ENCODE measurements around the gene ANKRD29. TPM values are rescaled to one million over a fixed set of nuclear protein-coding genes. Genes with fewer than 3 reads are reported as not detected.

ANKRD29 gene
- total RNA-seq, 3 donors from 2014 or later, result 1.5 to 3.3 (median 1.9) TPM

DNA sequence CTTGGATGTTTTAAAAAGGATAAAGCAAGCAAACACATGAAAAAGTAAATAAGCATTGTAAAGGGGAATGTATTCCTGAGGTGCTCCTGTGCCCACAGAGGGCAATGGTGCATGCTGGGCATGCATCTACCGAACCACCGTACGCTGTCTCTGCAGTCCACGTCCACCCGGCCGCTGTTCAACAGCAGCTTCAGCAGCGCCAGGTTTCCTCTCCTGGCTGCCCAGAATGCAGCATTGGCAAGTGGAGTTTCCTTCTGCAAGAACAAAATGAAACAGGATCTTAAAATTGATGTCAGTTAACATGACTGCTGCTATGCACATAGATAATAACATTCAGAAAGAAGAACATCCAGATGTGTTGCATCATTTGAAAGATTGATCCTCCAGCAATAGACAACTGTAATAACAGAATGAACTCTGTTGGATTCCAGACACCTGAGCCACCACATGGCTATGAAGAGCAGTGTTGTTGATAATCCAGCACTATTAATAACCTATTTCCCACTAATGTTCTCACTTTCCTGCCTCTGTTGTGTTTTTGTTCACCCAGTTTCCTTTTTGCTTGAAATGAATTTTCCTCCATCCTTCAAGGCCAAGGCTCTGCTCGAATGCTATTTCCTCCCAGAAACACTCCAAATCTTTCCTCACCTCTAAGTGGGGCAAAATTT is 13.6 kb downstream of the ANKRD29 start:
- ATAC-seq, result no peak
- intact Hi-C loops (cut with DNase I, micrococcal nuclease), result no loop called here

DNA sequence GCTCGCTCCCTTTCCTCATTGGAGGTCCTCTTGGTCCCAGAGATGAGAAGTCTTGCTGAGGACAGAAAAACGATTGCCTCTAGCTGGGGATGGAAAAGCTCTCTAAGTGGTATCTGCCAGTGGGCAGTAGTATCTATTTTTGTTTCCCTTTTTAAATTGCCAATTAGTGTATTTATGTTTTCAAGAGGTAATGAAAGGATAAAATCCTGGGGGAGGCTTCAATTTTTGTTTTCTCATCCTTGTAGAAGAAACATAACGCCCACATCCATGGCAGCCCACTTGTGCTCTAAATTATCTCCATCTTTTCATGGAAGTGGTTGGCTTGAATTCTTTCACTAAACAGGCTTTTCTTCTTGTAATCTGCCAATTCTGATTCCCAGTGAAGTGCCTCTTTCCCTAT is 14.3 kb downstream of the ANKRD29 start:
- Histone ChIP-seq H3K36me3 (ENCODE audit: low read depth) (no peaks in the 10 kb centered on the region), H3K4me3 (no peak overlapping the region), H3K4me1 (ENCODE audit: low read depth) (peaks cover 8% of the 10 kb centered on the region), H3K9me3 (no peaks in the 10 kb centered on the region)
- ATAC-seq, result no peak
- TF ChIP-seq, protein P1, sequence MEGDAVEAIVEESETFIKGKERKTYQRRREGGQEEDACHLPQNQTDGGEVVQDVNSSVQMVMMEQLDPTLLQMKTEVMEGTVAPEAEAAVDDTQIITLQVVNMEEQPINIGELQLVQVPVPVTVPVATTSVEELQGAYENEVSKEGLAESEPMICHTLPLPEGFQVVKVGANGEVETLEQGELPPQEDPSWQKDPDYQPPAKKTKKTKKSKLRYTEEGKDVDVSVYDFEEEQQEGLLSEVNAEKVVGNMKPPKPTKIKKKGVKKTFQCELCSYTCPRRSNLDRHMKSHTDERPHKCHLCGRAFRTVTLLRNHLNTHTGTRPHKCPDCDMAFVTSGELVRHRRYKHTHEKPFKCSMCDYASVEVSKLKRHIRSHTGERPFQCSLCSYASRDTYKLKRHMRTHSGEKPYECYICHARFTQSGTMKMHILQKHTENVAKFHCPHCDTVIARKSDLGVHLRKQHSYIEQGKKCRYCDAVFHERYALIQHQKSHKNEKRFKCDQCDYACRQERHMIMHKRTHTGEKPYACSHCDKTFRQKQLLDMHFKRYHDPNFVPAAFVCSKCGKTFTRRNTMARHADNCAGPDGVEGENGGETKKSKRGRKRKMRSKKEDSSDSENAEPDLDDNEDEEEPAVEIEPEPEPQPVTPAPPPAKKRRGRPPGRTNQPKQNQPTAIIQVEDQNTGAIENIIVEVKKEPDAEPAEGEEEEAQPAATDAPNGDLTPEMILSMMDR (IDR thresholded peaks at IDR 0.05), result no peak
- intact Hi-C loops (cut with DNase I, micrococcal nuclease), result no loop called here
- DNase-seq, result no peak

More for the DNA sequence above, 13.6 kb downstream of the ANKRD29 start:
- DNase-seq, result no peak
- Histone ChIP-seq H3K9me3 (no peaks in the 10 kb centered on the region), H3K4me3 (no peak overlapping the region), H3K4me1 (ENCODE audit: low read depth) (peaks cover 8% of the 10 kb centered on the region), H3K36me3 (ENCODE audit: low read depth) (no peaks in the 10 kb centered on the region)
- TF ChIP-seq, protein P1 (IDR thresholded peaks at IDR 0.05), result no peak

DNA sequence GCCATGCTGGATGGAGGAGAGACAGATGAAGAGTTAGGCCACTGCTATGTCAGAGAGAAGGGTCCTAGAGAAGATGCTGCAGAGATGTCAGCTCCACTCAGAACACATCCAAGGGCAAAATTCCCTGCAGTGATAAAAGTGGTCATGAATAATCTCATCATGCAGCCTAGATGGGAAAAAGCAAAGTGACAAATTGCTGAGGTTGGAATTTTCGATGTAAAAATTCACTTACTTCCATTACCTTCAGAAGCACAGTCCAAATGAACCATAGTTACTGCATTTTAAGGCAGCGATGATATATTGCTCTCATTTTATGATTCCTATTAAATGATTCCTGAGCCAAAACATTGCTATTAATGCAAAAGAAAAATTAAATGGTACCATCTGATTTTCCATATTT is 16.4 kb downstream of the ANKRD29 start:
- DNase-seq (no peak), ATAC-seq (no peak)
- peaks cover 4% of the 10 kb centered on the region for H3K4me1 ChIP-seq (ENCODE audit: low read depth)
- TF ChIP-seq, protein P1 (IDR thresholded peaks at IDR 0.05), result no peak
- no peaks in the 10 kb centered on the region for H3K36me3 ChIP-seq (ENCODE audit: low read depth)
- intact Hi-C loops (cut with DNase I, micrococcal nuclease), result no loop called here
- H3K4me3 ChIP-seq, result no peak overlapping the region
- no peaks in the 10 kb centered on the region for H3K9me3 ChIP-seq

DNA sequence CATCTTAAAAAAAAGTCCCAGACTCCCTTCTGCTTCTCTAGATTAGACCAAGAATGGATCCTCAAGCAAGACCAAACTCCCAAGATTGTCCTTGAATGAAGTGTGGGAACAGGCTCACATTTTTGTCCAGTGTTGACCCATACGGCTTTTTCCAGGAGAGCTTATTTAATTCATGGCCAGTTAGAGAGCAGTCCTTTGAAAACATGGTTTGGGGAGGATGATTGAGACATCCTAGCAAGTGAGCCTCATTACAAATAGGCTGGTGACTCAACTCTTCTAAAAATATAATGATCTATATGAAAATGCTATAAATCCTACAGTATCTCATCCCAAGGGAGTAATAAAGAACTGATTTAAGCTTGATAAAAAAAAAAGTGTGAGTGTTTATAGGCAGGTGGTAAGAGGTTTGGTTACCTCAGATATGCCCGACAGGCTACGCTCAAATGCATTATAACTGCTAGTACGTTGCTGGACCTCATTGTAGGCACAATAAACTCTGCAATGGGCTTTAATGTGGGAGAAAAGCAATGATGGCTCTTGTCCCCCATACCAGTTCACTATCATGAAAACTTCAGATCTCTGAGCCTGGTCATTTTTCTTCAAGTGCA is 17.0 kb downstream of the ANKRD29 start:
- ATAC-seq, result no peak
- Histone ChIP-seq H3K4me1 (ENCODE audit: low read depth) (no peaks in the 10 kb centered on the region), H3K4me3 (no peak overlapping the region), H3K9me3 (no peaks in the 10 kb centered on the region), H3K36me3 (ENCODE audit: low read depth) (no peaks in the 10 kb centered on the region)
- TF ChIP-seq, protein P1 (IDR thresholded peaks at IDR 0.05), result no peak
- DNase-seq, result no peak
- intact Hi-C loops (cut with DNase I, micrococcal nuclease), result no loop called here

DNA sequence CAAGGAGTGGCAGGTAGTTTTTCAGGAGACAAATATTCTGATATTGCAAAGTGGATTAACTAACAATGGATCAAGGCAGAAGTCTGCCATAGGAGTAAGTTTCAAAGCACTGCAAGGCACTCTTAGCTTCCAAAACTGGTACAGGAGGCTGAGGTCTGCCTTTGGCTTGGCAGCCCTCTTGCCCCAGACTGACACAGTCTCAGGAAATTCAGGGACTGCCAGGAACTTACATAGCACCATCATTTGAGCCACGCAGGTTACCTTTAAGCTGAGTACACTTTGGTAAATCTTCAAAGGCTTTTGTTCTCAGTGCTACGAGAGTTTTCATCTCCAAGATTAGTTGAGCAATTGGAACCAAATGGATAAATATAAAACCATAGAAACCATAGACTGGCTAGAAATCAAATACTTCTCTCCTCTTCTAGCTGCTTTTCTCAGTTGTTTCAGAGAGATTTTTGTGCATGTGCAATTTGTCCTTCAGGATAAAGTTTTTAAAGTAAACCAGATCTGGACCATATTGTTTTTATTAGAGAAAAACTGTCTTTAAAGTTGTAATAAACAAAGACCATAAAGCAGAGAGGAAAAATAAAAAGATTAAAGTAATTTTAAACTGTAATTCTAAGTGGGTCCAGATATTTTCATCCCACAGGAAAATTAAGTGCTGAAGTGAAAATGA is 18.8 kb downstream of the ANKRD29 start:
- ATAC-seq, result no peak
- Histone ChIP-seq H3K4me3 (no peak overlapping the region), H3K9me3 (no peaks in the 10 kb centered on the region), H3K4me1 (ENCODE audit: low read depth) (no peaks in the 10 kb centered on the region), H3K36me3 (ENCODE audit: low read depth) (no peaks in the 10 kb centered on the region)
- DNase-seq, result no peak
- TF ChIP-seq, protein P1 (IDR thresholded peaks at IDR 0.05), result no peak
- intact Hi-C loops (cut with DNase I, micrococcal nuclease), result no loop called here
